Measurements from ENCODE around the gene E4F1. TPM values are rescaled to one million over a fixed set of nuclear protein-coding genes. Genes with fewer than 3 reads are reported as not detected.
"Not testable (repeated sequence)": the region's sequence is repeated elsewhere in the genome, so short reads cannot be mapped to it uniquely, and the experiment has no call there.

The E4F1 gene
- total and polyA plus RNA-seq, 2 of the 13 experiments (the other 11 are each of a cell fraction or from before 2014, with no cell fraction given): 13.8 to 19.5 TPM

GRCh38 chr16:2200313-2200712, 23.1 kb upstream of the E4F1 start:
- Histone ChIP-seq H3K79me2 (ENCODE audit: insufficient read depth, low read length) (no peaks in the 10 kb centered on the region), H3K27me3 (ENCODE audit: control insufficient read depth in 1 of 2, insufficient read depth in 2 of 2, low read length in 2 of 2) (peaks cover 2 to 34% of the 10 kb centered on the region in 2 experiments; a peak in 3 of 5 replicates), H3K9ac (ENCODE audit: insufficient read depth, low read depth, low read length) (no peak overlapping the region), H3K4me2 (ENCODE audit: low read depth, low read length) (no peak overlapping the region), H3K36me3 (replicated peaks in 1 of 2; ENCODE audit: control insufficient read depth in 1 of 2, insufficient read depth in 2 of 2, low read length in 2 of 2) (no peaks in the 10 kb centered on the region), H3K9me3 (ENCODE audit: low read length) (no peaks in the 10 kb centered on the region), H3K27ac (ENCODE audit: extremely low read length, insufficient read depth, low read length) (no peak overlapping the region), H3K4me3 (replicated peaks in 1 of 3; ENCODE audit: insufficient read depth in 1 of 3, low read depth in 2 of 3, low read length in 3 of 3) (no peak overlapping the region), H2AFZ (ENCODE audit: low read length) (no peak overlapping the region), H4K20me1 (ENCODE audit: insufficient read depth, low read length) (no peaks in the 10 kb centered on the region), H3K4me1 (ENCODE audit: insufficient read depth, low read length) (peaks cover 37% of the 10 kb centered on the region)
- ATAC-seq (no peak), DNase-seq (ENCODE audit: low spot score) (no peak), FAIRE-seq (no peak)
- in situ Hi-C loops (cut with HindIII; ENCODE audit: extremely low pct_ligation_motif_present, low pct_unique_long_range_greater_than_20kb): no loop called here
- ChIA-PET CTCF (ENCODE audit: low intra/inter-chr PET ratio, low total read pairs) (no interaction called here), POLR2A (interaction anchor here (1.3 kb wide), 1 partner anchor 45 kb away, joined by 5 read pairs; the partner anchor contains the start of gene TRAF7)
- BruUV-seq (replicated peaks): no TSS peak
- 51% methylated on average over 6 of the region's 6 CpGs for WGBS (ENCODE audit: low lambda C conversion rate)
- intact Hi-C loops (cut with micrococcal nuclease; ENCODE audit: unreplicated experiment): no loop called here
- TF ChIP-seq SOX6 (IDR thresholded peaks at IDR 0.05) (no peak), SOX6 (CRISPR knock-in tag; IDR thresholded peaks at IDR 0.05) (no peak), GMEB2 (CRISPR knock-in tag; IDR thresholded peaks at IDR 0.05; ENCODE audit: low read depth) (no peak), ZNF431 (CRISPR knock-in tag; IDR thresholded peaks at IDR 0.05; ENCODE audit: borderline replicate concordance, low read depth) (no peak), KLF16 (CRISPR knock-in tag; IDR thresholded peaks at IDR 0.05) (no peak), ZNF362 (CRISPR knock-in tag; IDR thresholded peaks at IDR 0.05; ENCODE audit: borderline replicate concordance) (no peak), ZNF333 (CRISPR knock-in tag; IDR thresholded peaks at IDR 0.05; ENCODE audit: borderline replicate concordance) (no peak), ZNF235 (CRISPR knock-in tag; IDR thresholded peaks at IDR 0.05; ENCODE audit: borderline replicate concordance) (no peak), FOSL2 (CRISPR knock-in tag; IDR thresholded peaks at IDR 0.05) (no peak), PAXIP1 (CRISPR knock-in tag; conservative IDR thresholded peaks at IDR 0.05) (no peak), SMARCE1 (IDR thresholded peaks at IDR 0.05; ENCODE audit: borderline replicate concordance) (no peak), ZBTB38 (CRISPR knock-in tag; IDR thresholded peaks at IDR 0.05) (no peak)

- H3K4me2 ChIP-seq (ENCODE audit: low read depth, low read length); H3K9ac ChIP-seq (ENCODE audit: insufficient read depth, low read depth, low read length); BruUV-seq (replicated peaks); H2AFZ ChIP-seq (ENCODE audit: low read length); H3K4me3 ChIP-seq (replicated peaks in 1 of 3; ENCODE audit: insufficient read depth in 1 of 3, low read depth in 2 of 3, low read length in 3 of 3); H3K9me3 ChIP-seq (ENCODE audit: low read length); ATAC-seq; in situ Hi-C loops (cut with HindIII; ENCODE audit: extremely low pct_ligation_motif_present, low pct_unique_long_range_greater_than_20kb); FAIRE-seq; H3K27ac ChIP-seq (ENCODE audit: extremely low read length, insufficient read depth, low read length); DNase-seq (ENCODE audit: low spot score); H3K79me2 ChIP-seq (ENCODE audit: insufficient read depth, low read length); CTCF ChIA-PET (ENCODE audit: low intra/inter-chr PET ratio, low total read pairs); H4K20me1 ChIP-seq (ENCODE audit: insufficient read depth, low read length); intact Hi-C loops (cut with micrococcal nuclease; ENCODE audit: unreplicated experiment): not testable (repeated sequence)
- Histone ChIP-seq H3K36me3 (replicated peaks in 1 of 2; ENCODE audit: control insufficient read depth in 1 of 2, insufficient read depth in 2 of 2, low read length in 2 of 2) (peaks cover 0 to 13% of the 10 kb centered on the region in 2 experiments; a peak in 3 of 5 replicates), H3K27me3 (ENCODE audit: control insufficient read depth in 1 of 2, insufficient read depth in 2 of 2, low read length in 2 of 2) (peaks cover 0 to 19% of the 10 kb centered on the region in 2 experiments; a peak in 3 of 5 replicates), H3K4me1 (ENCODE audit: insufficient read depth, low read length) (peaks cover 42% of the 10 kb centered on the region)
- POLR2A ChIA-PET: interaction anchor here (0.8 to 4.3 kb wide), 3 partner anchors 23 to 48 kb away, joined by 3 to 18 read pairs (median 18); partner anchors contain the start of genes ECI1 and TRAF7
- 84% methylated on average over 8 of the region's 8 CpGs for WGBS (ENCODE audit: low lambda C conversion rate)
Observed at GRCh38 chr16:2203119-2203688, 20.2 kb upstream of the E4F1 start.
